Effector CD8-positive, alpha-beta T cell (primary cell): ENCODE measurements around the gene MOV10L1.
"Not testable (repeated sequence)": the region's sequence is repeated elsewhere in the genome, so short reads cannot be mapped to it uniquely, and the experiment has no call there.

Experiments
- DNase-seq: peaks from one replicate; lab custom pipeline; 2025; lab: John Stamatoyannopoulos, UW

MOV10L1 gene

GRCh38 chr22:50138041-50138440 is 48.2 kb downstream of the MOV10L1 start:
- DNase-seq, result no peak

- DNase-seq, result no peak
Measured at GRCh38 chr22:50138988-50139387, 49.2 kb downstream of the MOV10L1 start.

- no peak for DNase-seq
Measured at GRCh38 chr22:50139843-50140415, 50.1 kb downstream of the MOV10L1 start.

- no peak for DNase-seq
Measured at GRCh38 chr22:50140615-50141014, 50.8 kb downstream of the MOV10L1 start.

- DNase-seq, result no peak
Measured at GRCh38 chr22:50141462-50141861, 51.7 kb downstream of the MOV10L1 start.

- no peak for DNase-seq
Measured at GRCh38 chr22:50141891-50142363, 52.1 kb downstream of the MOV10L1 start.

- no peak for DNase-seq
Measured at GRCh38 chr22:50143096-50143495, 53.3 kb downstream of the MOV10L1 start.

GRCh38 chr22:50144005-50144614 is 54.3 kb downstream of the MOV10L1 start:
- no peak for DNase-seq

- DNase-seq, result no peak
Measured at GRCh38 chr22:50145721-50146438, 56.1 kb downstream of the MOV10L1 start.

- DNase-seq, result no peak
Measured at GRCh38 chr22:50146439-50147238, 56.8 kb downstream of the MOV10L1 start.

- not testable (repeated sequence) for DNase-seq
Measured at GRCh38 chr22:50147258-50148165, 57.7 kb downstream of the MOV10L1 start.

GRCh38 chr22:50148166-50148500 is 58.3 kb downstream of the MOV10L1 start:
- DNase-seq, result no peak

GRCh38 chr22:50148991-50149721 is 59.4 kb downstream of the MOV10L1 start:
- DNase-seq, result peak; percentile 45

- no peak for DNase-seq
Measured at GRCh38 chr22:50150161-50151129, 60.6 kb downstream of the MOV10L1 start.

GRCh38 chr22:50151571-50152537 is 62.0 kb downstream of the MOV10L1 start:
- DNase-seq, result no peak

- DNase-seq, result no peak
Measured at GRCh38 chr22:50153056-50153755, 63.4 kb downstream of the MOV10L1 start.

GRCh38 chr22:50153756-50154140 is 63.9 kb downstream of the MOV10L1 start:
- no peak for DNase-seq
